HG03196 (cell line): ENCODE data around the gene ASAP2.

Experiments
- ATAC-seq: cut with Tn5 transposase; IDR thresholded peaks from one replicate; pipeline ENCODE4 v1.9.1; 2021; ENCODE audit not compliant: unreplicated experiment

ASAP2 gene

DNA sequence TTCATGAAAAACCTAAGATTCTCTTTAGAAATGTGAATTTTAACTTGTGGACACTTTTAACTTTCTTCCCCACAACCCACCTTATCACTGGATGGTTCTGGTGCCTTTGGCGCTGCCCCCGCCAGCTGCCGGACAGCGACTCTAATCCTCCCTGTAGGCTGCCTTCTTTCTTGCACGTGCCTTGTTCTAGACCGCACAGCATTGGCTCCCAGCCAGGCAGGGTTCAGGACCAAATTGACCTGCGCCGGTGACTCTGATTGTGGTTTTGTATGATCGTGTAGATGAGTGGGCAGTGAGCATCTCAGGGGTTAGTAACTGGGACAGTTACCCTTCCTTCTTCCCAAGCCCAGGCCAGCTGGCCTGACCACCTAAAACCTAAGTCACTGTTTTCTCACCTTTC lies 106.8 kb downstream of the ASAP2 start:
- no peak for ATAC-seq

- no peak for ATAC-seq
These were observed 108.8 kb downstream of the ASAP2 start for GRCh38 chr2:9315280-9315847.

- ATAC-seq = no peak
These were observed 110.9 kb downstream of the ASAP2 start for GRCh38 chr2:9317559-9317958.

- ATAC-seq = no peak
These were observed 112.1 kb downstream of the ASAP2 start for GRCh38 chr2:9318461-9319337.

- no peak for ATAC-seq
These were observed 112.7 kb downstream of the ASAP2 start for GRCh38 chr2:9319338-9319715.

- ATAC-seq = no peak
These were observed 116.0 kb downstream of the ASAP2 start for GRCh38 chr2:9322576-9322975.

- ATAC-seq = no peak
These were observed 118.8 kb downstream of the ASAP2 start for GRCh38 chr2:9325428-9325827.

DNA sequence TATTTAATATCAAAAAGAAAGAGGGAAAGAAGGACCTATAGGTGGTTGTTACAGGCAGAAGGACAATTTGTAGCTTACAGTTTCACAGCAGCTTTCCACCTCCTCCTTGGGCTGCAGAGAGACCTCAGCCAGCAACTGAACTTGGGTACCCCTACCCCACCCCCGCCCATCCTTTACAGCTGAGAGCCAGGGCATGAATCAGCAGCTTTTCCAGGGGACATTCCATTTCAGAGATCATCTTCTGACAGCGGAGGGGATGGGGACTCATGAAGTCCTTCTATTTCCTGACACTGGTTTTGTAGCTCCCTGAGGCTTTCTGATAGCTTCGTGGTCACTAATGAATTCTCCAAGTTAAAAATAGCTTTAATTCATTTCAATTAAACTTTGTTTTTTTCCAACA lies 120.4 kb downstream of the ASAP2 start:
- no peak for ATAC-seq

DNA sequence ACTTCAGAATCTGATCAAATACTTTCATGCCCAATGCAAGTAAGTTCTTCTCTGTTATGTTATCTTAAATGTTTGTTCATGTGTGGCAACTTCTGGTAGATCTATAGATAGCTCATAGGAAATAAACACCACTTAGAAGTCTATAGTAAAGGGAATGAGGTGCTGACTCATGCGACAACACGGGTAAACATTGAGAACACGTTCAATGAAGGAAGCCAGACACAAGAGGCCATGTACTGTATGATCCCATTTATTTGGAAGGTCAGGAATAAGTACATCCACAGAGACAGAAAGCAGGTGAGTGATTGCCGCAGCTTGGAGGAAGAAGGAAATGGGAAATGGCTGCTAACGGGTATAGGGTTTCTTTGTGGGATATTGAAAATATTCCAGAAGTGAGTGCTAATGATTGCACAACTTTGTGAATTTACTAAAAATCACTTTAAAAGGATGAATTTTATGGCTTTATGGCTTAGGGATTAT lies 121.3 kb downstream of the ASAP2 start:
- ATAC-seq = no peak

DNA sequence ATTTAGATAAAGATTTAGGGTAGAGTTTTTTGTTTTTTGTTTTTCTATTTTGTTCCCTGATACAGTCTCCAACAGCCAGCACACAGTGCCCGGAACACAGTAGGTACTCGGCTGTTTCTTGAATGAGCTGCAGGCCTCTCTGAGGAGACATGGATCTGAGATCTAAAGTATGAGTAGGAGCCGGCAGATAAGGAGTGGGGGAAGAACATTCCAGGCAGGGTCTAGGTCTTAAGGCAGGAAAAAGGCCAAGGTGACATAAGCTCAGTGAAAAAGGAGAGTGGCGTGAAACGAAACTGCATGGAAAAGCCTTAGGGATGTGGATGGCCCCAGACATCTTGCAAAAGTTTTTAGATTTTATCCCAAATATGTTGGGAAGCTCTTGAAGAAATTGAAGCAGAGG lies 122.3 kb downstream of the ASAP2 start:
- ATAC-seq = no peak

- ATAC-seq = no peak
These were observed 122.9 kb downstream of the ASAP2 start for GRCh38 chr2:9329497-9329896.

- ATAC-seq = no peak
These were observed 124.1 kb downstream of the ASAP2 start for GRCh38 chr2:9330612-9331270.

- ATAC-seq = no peak
These were observed 125.1 kb downstream of the ASAP2 start for GRCh38 chr2:9331704-9332103.

GRCh38 chr2:9332136-9332852 lies 125.7 kb downstream of the ASAP2 start:
- no peak for ATAC-seq

GRCh38 chr2:9332853-9333245 lies 126.2 kb downstream of the ASAP2 start:
- no peak for ATAC-seq

DNA sequence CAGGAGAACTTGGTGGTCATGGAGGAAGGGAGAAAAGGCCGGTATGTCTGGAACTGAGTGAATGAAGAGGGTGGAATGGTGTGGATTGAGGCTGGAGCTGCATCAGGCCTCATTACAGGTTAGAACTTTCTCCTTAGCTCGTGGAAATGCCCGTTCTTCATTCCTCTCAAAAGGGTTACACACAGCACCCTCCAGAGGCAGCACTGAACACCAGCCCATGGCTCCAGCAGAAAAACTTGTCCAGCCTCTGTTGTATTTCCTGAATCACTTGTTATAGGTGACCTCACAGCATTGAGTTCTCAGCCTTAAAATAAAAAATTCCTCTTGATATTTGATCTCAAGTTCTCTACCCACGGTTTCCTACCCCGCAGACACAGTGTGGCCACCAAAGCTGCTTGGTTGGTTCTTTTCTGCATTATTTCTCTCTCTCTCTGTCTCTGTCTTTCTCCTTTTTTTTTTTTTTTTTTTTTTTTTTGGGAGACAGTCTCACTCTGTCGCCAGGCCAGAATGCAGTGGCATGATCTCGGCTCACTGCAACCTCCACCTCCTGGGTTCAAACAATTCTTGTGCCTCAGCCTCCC lies 127.1 kb downstream of the ASAP2 start:
- no peak for ATAC-seq

GRCh38 chr2:9334761-9335160 lies 128.1 kb downstream of the ASAP2 start:
- no peak for ATAC-seq

DNA sequence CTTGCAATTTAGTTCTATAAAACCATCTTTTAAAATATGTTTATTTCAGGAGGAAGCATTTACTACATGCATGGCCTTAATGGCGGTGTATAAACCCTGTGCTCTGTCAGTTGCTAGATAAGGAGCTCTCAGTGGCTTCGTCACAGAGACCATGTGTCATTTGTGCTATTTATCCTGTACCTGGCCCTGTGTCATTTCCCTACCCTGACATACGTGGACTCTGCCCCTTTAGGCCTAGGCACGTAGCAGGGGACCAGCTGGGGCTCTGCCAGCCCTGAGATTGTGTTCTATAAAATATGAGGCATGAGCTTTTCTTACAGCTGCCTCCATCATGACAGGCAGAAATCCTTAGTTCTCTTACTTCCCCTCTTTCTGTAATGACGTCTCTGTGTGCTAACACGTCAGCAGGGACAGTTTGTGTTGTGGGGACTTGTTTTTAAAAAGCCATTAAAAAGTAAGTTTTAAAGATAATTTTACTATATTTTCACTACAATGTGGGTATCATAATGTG lies 128.8 kb downstream of the ASAP2 start:
- ATAC-seq = no peak

DNA sequence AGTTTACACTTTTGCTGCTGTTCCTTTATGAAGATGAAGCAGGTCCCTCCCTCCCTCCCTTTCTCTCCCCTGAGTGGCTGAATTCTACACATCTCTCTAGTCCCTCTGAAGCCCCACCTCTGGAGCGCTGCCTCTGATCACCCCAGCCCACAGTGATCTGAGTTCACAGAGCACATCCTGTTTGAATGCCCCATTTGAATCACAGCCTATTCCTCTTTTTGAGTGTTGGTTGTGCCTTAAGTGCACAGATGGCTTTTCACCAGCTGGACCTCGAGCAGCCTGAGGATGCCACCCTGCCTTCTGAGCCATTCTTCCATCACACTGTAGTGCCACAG lies 129.6 kb downstream of the ASAP2 start:
- no peak for ATAC-seq

GRCh38 chr2:9336576-9337314 lies 130.1 kb downstream of the ASAP2 start:
- no peak for ATAC-seq
